Activated CD8-positive, alpha-beta memory T cell treated with anti-CD3 and anti-CD28 coated beads, Interleukin-2, amount 50 U/mL, for 48 hours (primary cell): ENCODE results near the gene TFCP2.

Source experiments
- DNase-seq: peaks from one replicate; pipeline ENCODE4 v3.0.0-alpha.2; 2020

Gene TFCP2

DNA sequence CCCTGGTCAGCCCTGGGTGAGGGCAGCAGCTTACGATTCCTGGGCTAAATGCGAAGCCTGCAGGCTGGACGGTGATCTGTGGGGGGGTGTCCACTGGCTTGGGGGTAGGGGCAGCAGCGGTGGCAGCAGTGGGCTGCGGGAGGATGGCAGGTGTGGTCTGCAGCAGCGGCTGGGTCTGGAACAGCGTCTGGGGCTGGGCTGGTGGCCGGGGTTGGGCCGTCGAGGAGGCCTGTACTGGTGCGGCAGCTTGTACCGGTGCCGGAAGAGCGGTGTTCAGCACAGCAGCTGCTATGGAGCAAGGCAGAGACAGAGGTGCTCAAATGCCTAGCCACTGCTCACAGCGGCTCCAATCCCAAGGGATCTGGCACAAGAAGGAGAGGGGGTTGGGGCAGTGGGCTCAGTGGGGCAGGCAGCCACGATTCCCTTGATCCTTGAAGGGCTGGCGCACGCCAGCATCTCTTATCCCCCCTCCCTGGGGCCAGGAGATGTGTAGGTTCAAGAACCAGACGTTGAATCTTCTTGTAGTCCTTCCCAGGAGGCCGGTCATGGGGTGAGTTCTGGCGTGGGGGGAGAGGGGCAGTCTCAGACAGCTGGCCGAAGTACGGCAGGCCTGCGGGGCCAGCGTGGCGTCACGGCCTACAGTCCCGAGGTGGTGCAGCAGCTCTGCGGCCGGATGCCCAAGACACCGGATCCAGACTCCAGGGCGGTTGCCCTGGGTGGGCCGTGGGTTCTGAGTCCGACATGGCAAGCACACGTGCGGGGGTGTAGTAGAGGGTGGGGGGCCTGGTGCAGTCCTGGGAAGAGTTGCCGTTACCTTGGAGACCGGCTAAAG, 25.0 kb upstream of the TFCP2 start:
- DNase-seq = no peak

DNA sequence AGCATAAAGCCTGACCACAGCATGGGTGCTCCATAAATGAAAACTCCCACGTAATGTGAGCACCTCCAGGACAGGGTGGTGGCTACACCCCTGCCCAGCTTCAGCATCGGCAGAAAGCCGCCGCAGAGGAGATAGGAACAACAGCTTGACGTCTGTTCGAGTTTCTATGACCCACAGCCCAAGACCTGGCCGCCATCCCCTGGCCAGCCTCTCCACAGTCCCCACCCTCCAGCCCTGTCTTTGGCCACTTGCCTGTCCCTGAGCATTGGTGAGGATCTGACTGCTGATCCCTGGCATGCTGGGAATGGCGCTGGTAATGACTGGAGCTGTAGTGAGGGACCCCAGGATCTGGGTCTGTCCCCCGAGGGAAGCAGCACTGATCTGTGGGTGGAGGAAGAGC, 23.6 kb upstream of the TFCP2 start:
- DNase-seq = no peak

DNA sequence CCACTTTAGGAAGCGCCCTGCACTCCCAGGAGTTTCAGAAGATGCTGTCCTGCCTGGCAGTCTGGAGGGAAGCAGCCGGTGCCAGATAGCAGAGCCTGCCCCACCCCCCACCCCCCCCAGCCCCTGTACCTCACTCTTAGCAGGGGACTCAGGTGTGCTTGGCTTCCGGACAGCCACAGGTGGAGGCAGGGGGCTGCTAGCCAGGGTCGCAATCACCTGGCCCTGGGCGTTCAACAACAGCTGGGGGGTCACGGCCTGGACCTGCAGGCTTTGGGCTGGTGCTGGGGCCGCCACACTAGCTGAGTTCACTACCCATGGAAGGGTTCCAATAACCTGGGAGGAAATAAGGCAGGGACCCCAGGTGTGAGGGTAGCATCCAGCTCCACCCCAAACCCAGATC, 22.9 kb upstream of the TFCP2 start:
- no peak for DNase-seq

DNA sequence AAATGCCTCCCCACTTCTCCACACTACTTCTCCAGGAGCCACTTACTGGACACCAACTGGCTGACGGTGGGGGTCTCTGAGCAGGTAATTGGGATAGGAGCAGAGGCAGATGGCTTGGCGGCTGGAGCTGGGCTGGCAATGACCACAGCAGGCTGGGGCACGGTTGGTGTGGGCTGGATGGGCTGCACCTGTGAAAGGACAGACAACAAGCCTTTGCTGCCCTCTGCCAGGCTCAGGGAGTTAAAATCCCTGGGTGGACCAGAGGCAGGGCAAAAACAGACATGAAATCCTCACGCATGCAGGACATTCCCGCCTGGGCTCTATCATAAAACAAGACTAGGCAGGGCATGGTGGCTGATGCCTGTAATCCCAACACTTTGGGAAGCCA, 19.3 kb upstream of the TFCP2 start:
- no peak for DNase-seq

DNA sequence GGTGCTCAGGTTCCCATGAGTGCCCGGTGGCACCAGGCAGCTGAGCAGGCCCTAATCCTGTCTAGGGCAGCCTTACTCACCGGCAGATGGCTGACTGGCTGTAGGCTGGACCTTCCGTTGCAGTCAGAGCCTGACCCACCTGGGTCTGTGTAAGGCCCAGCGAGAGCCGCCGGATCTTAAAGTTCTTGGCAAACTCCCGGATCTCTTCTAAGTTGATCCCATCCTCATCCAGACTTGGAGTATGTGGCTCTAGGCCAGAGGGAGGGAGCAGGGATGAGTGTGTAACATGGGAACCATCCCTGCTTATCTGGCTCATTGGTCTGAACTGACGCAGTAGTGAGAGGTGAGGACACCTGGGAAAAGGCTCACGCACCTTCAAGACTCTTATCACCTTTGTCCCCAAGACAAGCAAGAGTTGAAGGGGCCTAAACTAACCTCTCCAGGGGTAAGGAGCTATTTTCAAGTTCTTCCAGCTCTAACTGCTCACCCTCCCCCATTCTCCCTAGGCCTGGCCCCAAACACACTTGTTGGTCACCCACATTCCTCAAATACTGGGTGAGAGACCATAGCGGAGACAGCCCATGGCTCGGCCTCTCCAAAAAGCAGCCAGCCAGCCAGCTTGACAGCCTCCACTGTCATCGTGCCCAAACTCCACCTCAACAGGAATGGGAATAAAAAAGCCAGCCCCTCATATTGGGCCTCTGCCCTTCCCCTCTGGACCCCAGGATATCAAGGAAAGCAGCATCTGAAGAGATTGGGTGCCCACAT, 18.8 kb upstream of the TFCP2 start:
- DNase-seq = no peak

DNA sequence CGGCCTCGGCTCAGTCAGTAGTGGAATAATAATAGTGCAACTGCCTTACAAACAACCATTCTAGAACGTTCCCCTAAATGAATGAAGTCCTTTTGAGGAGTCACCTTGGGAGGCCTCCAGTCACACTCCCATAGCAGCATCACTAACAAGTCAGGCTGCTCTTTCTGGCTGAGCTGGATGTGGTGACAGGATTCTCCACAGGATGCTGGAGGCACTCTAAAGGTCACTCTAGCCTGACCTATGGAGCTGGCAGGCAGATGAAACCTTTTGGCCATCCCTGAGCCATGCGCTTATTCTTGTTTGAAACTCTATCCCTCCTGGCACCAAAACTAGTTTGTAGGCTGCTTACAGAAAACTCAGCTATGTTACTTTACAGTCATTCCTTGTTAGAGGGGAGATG, 17.9 kb upstream of the TFCP2 start:
- DNase-seq = no peak

DNA sequence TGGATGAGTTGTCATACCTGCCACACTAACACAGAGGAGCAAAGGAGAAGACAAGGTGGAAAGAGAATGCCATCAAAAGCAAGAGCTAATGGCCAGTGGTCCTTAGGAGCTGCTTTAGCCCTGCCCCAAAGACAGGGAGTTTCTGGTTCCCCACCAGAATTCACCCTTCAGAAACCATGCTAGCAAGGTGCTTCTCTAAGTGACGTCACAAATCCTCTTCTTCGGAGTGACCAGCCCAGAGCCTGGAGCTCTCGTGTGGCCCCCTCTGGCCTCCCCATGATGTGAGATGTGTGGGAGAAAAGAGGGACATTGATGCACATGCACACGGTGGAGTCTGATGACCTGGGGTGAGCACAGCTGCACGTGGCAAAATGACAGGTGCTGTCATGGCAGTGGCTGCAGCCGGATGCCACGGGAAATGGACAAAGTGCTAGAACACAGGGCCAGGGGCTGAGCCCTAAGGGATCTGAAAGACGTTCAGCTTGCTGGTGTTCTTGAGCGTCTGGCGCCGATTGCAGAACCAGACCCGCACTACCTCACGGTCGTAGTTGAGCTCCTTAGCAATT, 16.9 kb upstream of the TFCP2 start:
- DNase-seq = no peak

DNA sequence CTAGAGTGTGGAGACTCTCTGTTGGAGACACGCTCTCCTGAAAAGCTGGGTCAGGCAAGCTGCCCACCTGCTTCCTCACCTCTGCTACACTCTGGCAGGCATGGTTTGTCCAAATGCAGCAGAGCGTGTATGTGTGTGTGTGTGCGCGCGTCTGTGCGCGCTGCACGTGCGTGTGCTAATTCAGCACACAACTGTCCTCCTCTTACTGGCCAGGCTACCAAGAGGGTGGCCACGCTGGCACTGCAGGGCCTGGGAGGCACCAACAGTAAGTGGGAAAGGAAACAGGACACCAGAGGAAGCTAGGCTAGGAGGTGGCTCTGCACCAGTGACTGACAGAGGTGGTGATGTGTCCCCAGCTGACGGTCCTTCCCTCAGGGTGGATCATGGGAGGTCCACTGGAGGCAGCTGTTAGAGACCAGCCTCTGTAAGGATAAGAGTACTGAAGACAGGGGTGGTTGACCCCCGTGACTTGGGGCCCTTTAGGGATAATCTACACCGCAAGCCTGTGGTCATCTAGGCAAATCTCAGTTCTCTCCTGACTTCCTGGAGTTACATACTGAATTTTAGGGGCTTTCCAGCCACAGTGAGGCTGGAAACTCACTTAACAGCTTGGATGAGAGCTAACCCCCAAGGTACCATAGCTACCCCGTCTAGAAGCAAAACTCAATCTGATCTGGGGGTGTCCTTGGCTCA, 15.6 kb upstream of the TFCP2 start:
- DNase-seq = no peak

DNA sequence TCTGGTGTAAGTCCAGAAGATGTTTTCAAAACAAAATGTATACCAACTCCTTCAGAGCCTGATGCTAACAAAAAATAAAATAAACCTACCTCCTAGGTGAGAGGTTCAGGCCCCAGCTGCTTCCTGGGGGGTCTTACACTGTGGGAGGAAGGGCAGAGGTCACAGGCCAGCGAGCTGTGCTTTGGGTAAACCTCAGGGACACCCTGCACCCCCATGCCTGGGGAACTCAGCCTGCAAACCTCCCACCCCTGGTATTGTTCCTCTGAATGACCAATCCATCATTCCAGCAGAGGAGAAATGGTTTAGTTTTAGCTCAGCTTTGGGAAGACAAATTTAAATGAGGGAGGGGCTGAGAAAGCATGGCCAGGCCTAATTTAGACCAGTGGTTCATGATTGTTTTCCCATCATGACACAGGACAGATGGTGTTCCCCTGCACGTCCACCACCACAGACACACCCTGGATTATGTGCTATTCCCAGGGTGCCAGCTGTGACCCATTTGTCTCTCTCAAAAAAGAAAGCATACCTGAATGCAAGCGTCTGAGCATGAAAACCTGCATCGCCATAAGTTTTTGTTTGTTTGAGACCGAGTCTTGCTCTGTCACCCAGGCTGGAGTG, 14.5 kb upstream of the TFCP2 start:
- no peak for DNase-seq

DNA sequence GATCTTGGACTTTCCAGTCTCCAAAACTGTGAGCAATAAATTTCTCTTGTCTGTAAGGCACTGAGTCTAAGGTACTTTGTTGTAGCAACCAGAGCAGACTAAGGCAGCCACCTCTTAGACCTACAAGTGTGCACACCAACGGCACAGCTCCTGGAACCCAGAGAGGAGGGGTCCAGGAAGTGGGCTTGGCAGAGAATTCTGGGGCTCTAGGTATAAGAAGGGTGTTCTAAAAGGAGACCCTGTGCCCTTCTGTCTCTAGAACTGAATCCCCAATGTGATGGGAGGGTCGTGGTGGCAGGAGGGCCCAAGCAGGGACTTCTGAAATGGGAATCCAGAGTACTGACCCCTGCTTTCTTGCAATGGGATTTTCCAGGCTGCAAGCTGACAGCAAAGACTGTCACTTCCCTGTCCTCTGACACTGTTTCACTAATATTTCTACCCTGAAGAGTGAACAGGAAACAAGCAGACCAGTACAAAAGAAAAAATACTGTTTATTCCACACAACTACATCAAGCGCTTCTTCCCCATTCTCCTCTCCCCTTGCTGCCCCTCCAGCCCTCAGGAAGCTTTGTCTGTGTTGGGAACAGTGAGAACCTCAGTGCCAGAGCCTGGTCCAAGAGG, 13.6 kb upstream of the TFCP2 start:
- DNase-seq = no peak

DNA sequence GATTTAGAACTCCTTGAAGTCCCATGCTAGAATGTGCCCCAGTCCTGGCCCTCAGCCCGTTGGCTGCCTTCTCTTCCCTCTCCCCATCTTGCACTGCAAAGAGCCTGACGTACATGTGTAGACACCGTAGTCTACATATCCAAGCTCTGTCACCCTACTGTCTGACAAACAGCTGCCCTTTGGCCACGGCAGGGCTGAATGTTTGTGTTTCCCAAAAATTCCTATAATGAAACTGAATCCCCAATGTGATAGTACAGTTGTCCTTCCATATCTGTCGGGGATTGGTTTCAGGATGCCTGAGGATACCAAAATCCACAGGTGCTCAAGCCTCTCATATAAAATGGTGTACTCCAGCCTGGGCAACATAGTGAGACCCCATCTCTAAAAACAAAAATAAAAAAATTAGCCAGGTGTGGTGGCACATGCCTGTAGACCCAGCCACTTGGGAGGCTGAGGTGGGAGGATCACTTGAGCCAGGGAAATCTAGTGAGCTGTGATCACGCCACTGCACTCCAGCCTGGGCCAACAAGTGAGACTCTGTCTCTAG, 12.3 kb upstream of the TFCP2 start:
- DNase-seq = no peak

DNA sequence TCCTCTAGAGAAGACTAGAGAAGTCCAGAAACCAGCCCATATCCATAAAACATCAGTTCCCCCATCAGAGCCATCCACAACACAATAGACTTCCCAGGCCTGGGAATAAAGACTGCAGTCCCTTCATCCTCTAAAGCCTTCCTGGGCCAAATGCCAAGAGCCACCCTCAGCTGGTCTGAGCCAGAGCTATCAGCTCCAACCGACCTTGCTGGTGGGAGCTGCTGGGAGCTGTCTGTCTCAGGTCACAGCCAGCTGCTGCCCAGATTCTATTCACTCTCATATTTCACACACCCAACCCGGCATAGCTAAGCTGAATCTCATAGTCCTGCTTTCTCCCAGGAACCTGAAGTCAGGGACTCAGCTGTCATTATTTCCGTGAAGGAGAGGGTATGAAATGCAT, 10.9 kb upstream of the TFCP2 start:
- no peak for DNase-seq

DNA sequence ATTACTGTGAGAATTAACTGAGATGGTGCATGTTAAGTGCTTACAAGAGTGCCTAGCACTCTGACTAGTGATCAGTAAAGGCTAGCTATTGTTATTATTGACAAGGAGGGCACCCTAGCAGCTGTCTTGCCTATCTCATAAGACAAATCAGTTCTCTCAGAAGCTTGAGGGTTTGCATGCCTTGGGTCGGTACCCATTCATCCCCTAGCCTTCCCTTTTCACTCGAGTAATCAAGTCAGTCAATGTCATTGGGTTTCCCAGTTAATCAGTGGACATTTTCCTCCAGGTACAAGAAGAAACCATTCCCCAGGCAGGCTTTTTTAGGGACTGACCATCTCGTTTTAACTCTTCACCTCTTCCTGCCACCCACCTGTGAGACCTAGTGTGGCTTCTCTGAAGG, 10.4 kb upstream of the TFCP2 start:
- no peak for DNase-seq

DNA sequence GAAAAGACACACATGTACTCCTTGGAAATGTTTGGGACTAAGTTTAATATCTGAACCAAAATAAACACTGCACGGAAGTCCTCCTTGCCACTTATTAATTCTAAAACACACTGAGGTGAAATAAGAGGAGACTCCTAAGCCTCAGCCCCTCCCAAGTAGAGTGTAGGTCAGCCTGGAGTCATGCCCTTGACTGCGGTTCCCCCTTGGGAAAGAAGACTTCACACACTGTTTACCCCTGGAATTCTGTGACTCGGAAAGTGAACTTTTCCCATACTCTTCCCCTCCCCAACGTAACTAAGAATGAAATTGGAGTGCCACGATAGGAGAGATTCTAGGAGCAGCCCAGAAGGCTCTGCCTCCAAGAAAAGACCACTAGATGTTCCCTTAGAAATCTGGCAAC, 8.6 kb upstream of the TFCP2 start:
- no peak for DNase-seq

DNA sequence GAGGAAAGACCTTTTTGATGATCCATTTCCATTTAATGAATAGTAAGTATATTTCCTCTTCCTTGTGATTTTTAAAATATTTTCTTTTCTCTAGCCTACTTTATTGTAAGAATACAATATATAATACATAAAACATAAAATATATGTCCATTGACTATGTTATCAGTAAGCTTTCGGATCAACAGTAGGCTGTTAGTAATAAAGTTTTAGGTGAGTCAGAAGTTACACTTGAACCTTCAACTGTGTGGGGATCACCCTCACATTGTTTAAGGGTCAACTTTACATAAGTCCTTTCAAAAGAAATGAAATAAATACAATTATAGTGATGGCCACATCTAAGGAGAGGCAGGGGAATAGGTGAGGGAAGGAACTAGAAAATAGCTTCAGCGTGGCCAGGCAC, 5.0 kb upstream of the TFCP2 start:
- no peak for DNase-seq

DNA sequence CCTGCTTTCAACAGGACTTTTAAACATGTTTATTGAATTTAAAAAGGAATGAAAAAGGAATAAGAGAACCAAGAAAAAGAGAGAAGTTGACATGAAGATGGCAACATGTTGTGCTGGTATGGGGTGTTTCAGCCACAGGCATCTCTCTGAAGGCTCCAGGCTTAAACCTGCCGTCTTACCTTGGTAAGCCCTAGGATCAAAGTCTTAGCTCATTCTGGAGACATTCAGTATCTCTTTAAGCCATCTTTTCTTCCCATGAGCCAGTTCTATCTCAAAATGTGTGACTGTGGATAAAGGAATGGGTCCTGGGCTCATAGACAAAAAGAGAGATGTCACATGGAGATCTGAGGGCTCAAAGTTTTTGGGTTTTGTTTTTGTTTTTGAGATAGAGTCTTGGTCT, 1.6 kb upstream of the TFCP2 start:
- no peak for DNase-seq

DNA sequence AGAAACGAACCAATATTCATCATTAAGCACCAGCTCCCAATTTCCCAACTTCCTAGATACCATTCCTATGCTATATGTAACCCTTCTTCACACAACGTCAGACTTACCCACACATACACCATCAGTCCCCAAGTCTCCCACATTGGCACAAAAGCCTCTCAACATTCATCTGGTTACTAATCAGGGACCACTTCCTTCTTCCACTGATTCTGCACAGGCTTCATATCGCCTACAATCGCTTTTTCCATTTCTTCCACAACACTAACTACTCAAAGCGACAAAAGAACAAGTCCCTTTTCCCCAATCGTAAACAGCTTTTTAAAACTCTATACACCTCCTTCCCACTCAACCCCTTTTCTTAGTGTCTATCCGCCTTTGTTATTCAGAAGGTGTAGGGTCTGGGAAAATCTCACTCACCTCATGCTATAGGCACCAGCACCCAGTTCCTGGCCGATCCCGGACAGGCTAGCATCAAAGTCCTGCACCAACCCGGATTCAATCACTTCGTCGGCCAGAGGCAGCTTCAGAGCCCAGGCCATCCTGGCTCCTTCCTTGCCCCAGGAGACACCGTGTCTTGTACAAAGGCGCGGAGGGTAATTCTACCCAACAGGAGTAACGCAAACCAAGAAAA, 936 bp downstream of the TFCP2 start:
- no peak for DNase-seq

DNA sequence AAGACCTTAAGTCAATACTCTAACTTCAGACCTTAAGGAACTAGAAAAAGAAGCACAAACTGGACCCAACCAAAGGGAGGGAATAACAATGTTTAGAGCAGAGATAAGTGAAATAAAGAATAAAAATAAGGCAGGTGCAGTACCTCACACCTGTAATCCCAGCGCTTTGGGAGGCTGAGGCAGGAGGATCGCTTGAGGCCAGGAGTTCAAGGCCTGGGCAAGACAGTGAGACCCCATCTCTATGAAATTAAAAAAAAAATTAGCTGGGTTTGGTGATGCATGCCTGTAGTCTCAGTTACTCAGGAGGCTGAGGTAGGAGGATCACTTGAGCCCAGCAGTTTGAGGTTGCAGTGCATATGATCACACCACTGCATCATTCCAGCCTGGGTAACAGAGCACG, 9.1 kb downstream of the TFCP2 start:
- no peak for DNase-seq

DNA sequence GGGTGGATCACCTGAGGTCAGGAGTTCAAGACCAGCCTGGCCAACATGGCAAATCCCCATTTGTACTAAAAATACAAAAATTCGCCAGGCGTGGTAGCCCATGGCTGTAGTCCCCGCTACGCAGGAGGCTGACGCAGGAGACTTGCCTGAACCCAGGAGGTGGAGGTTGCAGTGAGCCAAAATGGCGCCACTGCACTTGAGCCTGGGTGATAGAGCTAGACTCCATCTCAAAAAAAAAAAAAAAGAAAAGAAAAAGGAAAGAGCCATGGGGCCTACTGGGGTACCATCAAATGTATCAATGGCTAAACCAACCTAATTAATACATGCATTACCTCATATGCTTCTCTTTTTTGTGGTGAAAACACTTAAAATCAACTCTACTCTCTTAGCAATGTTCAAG, 10.7 kb downstream of the TFCP2 start:
- no peak for DNase-seq

DNA sequence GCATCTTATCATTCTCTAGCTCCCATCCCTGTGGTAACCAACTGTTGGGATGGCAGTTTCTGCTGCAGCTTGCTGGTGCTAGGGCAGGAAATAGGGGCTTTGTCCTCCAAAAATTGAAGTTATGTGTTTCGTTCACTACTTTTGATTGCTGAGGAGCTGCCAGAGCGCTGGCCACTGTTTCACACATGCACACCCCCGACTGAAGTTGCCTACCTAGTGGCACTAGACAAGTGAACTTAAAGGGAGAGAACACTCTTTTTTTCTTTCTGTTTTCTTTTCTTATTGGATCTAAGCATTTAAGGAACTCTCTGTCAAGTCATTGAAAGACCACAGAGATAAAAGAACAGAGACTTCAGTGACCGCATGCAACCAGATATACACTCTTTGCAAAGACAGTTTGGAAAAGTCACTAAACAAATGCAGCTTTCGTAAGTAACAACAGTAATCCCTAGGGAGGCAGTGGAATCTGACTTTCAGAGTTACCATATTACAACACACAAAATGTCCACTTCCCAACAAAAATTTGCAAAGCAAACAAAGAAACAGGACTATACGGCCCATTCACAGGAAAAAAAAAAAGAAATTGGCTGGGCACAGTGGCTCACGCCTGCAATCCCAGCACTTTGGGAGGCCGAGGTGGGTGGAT, 12.0 kb downstream of the TFCP2 start:
- DNase-seq = no peak

DNA sequence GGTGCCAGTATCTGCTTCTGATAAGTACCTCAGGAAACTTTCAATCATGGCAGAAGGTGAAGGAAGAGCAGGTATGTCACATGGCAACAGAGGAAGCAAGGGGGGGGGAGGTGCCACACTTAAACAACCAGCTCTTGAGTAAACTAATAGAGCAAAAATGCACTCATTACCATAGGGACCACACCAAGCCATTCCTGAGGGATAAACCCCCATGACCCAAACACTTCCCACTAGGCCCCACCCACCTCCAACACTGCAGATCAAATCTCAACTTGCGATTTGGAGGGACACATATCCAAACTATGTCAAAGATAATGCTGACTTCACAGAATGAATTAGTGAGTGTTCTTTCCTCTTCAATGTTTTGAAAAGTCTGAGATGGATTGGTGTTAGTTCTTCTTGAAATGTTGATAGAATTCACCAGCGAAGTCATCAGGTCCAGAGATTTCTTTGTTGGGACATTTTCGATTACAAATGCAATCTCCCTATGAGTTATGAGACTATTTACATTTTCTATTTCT, 16.6 kb downstream of the TFCP2 start:
- DNase-seq = no peak
